Endodermal cell (in vitro differentiated cells): ENCODE results near the gene IFIT1. TPM values are rescaled to one million over a fixed set of nuclear protein-coding genes. Genes with fewer than 3 reads are reported as not detected.
"Not testable (repeated sequence)": the region's sequence is repeated elsewhere in the genome, so short reads cannot be mapped to it uniquely, and the experiment has no call there.

Source experiments
- DNase-seq: peaks from one replicate; pipeline ENCODE4 v3.0.0-alpha.2; 2017
- H3K27ac ChIP-seq: 2 replicates; pipeline ENCODE4 v1.5.1; 2013; ENCODE audit warnings: mild to moderate bottlenecking, low read depth, low read length, moderate library complexity
- H3K27me3 ChIP-seq: 2 replicates; pipeline ENCODE4 v1.6.1; 2013; ENCODE audit warnings: mild to moderate bottlenecking, low read length, moderate library complexity; ENCODE audit not compliant: insufficient read depth, control insufficient read depth, poor library complexity, severe bottlenecking
- H3K36me3 ChIP-seq: 2 replicates; pipeline ENCODE4 v1.7.0; 2013; ENCODE audit warnings: mild to moderate bottlenecking, low read length, moderate library complexity; ENCODE audit not compliant: control insufficient read depth, insufficient read depth
- H3K4me1 ChIP-seq: one replicate; pipeline ENCODE4 v1.7.0; 2013; ENCODE audit warnings: low read length; ENCODE audit not compliant: control insufficient read depth, insufficient read depth
- H3K4me3 ChIP-seq: 2 replicates; pipeline ENCODE4 v1.5.1; 2013; ENCODE audit warnings: mild to moderate bottlenecking, low read length, moderate library complexity
- H3K9ac ChIP-seq: 2 replicates; pipeline ENCODE4 v1.6.1; 2013; ENCODE audit warnings: mild to moderate bottlenecking, low read length, moderate library complexity; ENCODE audit not compliant: poor library complexity, severe bottlenecking; ENCODE audit errors: extremely low read depth
- H3K9me3 ChIP-seq: 2 replicates; pipeline ENCODE4 v1.6.1; 2013; ENCODE audit warnings: mild to moderate bottlenecking, low read length, moderate library complexity; ENCODE audit not compliant: control insufficient read depth
- H3K27ac Mint-ChIP-seq: 2 replicates; pipeline ENCODE4 v1.8.0; 2020; ENCODE audit warnings: mixed read lengths
- H3K27me3 Mint-ChIP-seq: 2 replicates; pipeline ENCODE4 v1.8.0; 2021; ENCODE audit warnings: mild to moderate bottlenecking, mixed read lengths; ENCODE audit not compliant: insufficient read depth
- H3K36me3 Mint-ChIP-seq: 2 replicates; pipeline ENCODE4 v1.8.0; 2020; ENCODE audit warnings: low read depth, mixed read lengths
- H3K4me1 Mint-ChIP-seq: 2 replicates; pipeline ENCODE4 v1.8.0; 2020; ENCODE audit warnings: mixed read lengths
- H3K4me3 Mint-ChIP-seq: 2 replicates; pipeline ENCODE4 v1.8.0; 2020; ENCODE audit warnings: mild to moderate bottlenecking, moderate library complexity, mixed read lengths
- H3K9me3 Mint-ChIP-seq: 2 replicates; pipeline ENCODE4 v1.8.0; 2020; ENCODE audit warnings: mild to moderate bottlenecking, mixed read lengths
- CTCF ChIP-seq: fragments of 200-600 bp; sonication (generic); conservative IDR thresholded peaks from 2 replicates; pipeline ENCODE4 v1.5.0; 2021; ENCODE audit warnings: antibody characterized with exemption, mild to moderate bottlenecking
- WGBS, 2 experiments: methylation state at CpG; one replicate each; pipeline versions ENCODE4 v1.1.5 to v1.1.7; 2013; ENCODE audit warnings: missing lambda C conversion rate in 2 of 2, mixed read lengths in 1 of 2; ENCODE audit not compliant: insufficient coverage in 1 of 2, insufficient read length in 1 of 2; 5-methylcytosine and 5-hydroxymethylcytosine counted together
- total RNA-seq, 2 donors: library from RNA; stranded (reverse); fragmentation: NEBNext Ultra II Directional in 1 of 2; extraction: Animal tissue kit (Norgen Biotek cat#: 25700) in 1 of 2; gene quantifications; 2 replicates in 1 of 2; 3 replicates in 1 of 2; pipeline ENCODE4 v1.2.1, GENCODE V29; 2021

Gene IFIT1
- total RNA-seq, 2 donors from 2014 or later: 0.59 TPM; not detected in 1

GRCh38 chr10:89389254-89389653, 3.2 kb upstream of the IFIT1 start:
- Histone ChIP-seq H3K4me3 (no peak overlapping the region), H3K4me1 (peaks cover 8% of the 10 kb centered on the region), H3K9me3 (no peaks in the 10 kb centered on the region), H3K27me3 (no peaks in the 10 kb centered on the region), H3K36me3 (no peaks in the 10 kb centered on the region), H3K27ac (no peak overlapping the region), H3K9ac (no peak overlapping the region)
- no peak for DNase-seq
- Mint-ChIP-seq H3K4me3 (no peak overlapping the region), H3K27me3 (no peaks in the 10 kb centered on the region), H3K27ac (no peak overlapping the region), H3K36me3 (no peaks in the 10 kb centered on the region), H3K9me3 (no peaks in the 10 kb centered on the region), H3K4me1 (peaks cover 38% of the 10 kb centered on the region)
- 80 to 91% methylated on average over 1 of the region's 1 CpG for WGBS, 2 experiments
- peak; percentile 77 for TF ChIP-seq CTCF

GRCh38 chr10:89390476-89391225, 1.8 kb upstream of the IFIT1 start:
- TF ChIP-seq CTCF: no peak
- no peaks in the 10 kb centered on the region for H3K9me3 Mint-ChIP-seq
- Histone ChIP-seq H3K27ac (no peak overlapping the region), H3K9ac (no peak overlapping the region), H3K27me3 (no peaks in the 10 kb centered on the region), H3K36me3 (no peaks in the 10 kb centered on the region), H3K9me3 (no peaks in the 10 kb centered on the region), H3K4me1 (peaks cover 8% of the 10 kb centered on the region), H3K4me3 (no peak overlapping the region)
- WGBS, 2 experiments: 90 to 97% methylated on average over 5 of the region's 5 CpGs
- DNase-seq: no peak
- H3K27me3 Mint-ChIP-seq: no peaks in the 10 kb centered on the region
- no peak overlapping the region for H3K4me3 Mint-ChIP-seq
- no peaks in the 10 kb centered on the region for H3K36me3 Mint-ChIP-seq
- H3K27ac Mint-ChIP-seq: no peak overlapping the region
- H3K4me1 Mint-ChIP-seq: peaks cover 28% of the 10 kb centered on the region

DNA sequence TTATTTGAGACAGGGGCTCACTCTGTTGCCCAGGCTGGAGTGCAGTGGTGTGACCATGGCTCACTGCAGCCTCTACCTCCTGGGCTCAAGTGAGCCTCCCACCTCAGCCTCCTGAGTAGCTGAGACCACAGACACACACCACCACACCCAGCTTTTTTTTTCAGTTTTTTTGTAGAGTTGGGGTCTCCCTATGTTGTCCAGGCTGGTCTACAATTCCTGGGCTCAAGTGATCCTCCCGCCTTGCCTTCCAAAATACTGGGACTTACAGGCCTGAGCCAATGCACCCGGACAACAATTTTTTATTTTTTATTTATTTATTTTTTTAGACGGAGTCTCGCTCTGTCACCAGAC, 1.2 kb upstream of the IFIT1 start:
- not testable (repeated sequence) for DNase-seq, H3K36me3 Mint-ChIP-seq, H3K9me3 ChIP-seq, H3K9ac ChIP-seq, H3K36me3 ChIP-seq, H3K27me3 ChIP-seq, H3K27ac ChIP-seq, H3K4me3 Mint-ChIP-seq, H3K27me3 Mint-ChIP-seq, H3K4me1 ChIP-seq, H3K9me3 Mint-ChIP-seq, H3K4me3 ChIP-seq, H3K27ac Mint-ChIP-seq
- H3K4me1 Mint-ChIP-seq: peaks cover 24% of the 10 kb centered on the region
- WGBS, 2 experiments: 88% methylated on average over 4 of the region's 4 CpGs; no CpG with 5 or more reads in 1 of the 2 experiments

- Histone ChIP-seq H3K27me3 (no peaks in the 10 kb centered on the region), H3K4me3 (peak overlapping the region; percentile 77), H3K27ac (no peak overlapping the region), H3K9ac (no peak overlapping the region), H3K4me1 (peaks cover 8% of the 10 kb centered on the region), H3K36me3 (no peaks in the 10 kb centered on the region), H3K9me3 (peaks cover 4% of the 10 kb centered on the region)
- peaks cover 14% of the 10 kb centered on the region for H3K4me1 Mint-ChIP-seq
- no peak overlapping the region for H3K4me3 Mint-ChIP-seq
- H3K27me3 Mint-ChIP-seq: no peaks in the 10 kb centered on the region
- 89 to 90% methylated on average over 2 of the region's 2 CpGs for WGBS, 2 experiments
- H3K9me3 Mint-ChIP-seq: peaks cover 12% of the 10 kb centered on the region
- TF ChIP-seq CTCF: no peak
- peaks cover 1% of the 10 kb centered on the region for H3K36me3 Mint-ChIP-seq
- no peak for DNase-seq
- no peak overlapping the region for H3K27ac Mint-ChIP-seq
Observed at GRCh38 chr10:89392974-89393373, 551 bp downstream of the IFIT1 start.
